Left forelimb (tissue), 1 donor: ENCODE data around the gene DVL3.
"Not testable (repeated sequence)": the region's sequence is repeated elsewhere in the genome, so short reads cannot be mapped to it uniquely, and the experiment has no call there.

Experiments used
- DNase-seq: peaks from one replicate; pipeline ENCODE4 v3.0.0-alpha.2; 2018; ENCODE audit warnings: low spot score

DVL3 gene

DNA sequence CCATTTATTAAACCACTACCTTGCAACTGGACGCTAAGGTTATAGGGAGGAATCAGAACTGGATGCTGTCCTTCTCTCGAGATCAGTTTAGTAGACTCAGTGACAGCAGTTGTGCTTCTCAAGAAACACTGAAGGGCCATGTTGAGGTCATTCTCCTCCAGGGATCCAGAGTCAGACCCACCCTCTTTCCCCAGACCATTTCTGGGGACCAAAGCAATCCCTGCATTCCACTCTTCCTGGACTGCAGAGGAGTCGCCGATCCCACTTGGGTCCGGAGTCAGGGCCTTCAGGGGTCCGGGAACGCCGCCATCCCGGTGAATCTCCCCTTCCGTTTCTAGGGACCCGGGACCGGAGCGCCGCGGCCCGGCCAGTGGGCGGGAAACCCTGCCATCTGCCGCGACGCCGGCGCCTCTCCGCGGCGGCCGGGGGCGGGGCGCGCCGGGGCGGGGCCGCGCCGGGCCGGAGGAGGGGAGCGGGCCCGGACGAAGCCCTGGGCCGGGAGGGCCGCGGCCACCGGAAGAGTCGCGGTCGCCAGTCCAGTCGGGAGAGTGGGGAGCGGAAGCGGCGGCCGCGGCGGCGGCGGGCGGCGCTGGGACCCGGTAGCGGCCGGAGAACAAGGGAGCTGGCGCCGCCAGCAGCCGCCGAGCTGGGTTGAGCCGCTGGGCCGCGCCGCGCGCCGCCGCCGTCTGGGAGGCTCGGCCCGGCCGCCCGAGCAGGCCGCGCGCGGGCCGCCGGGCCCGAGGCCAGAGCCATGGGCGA is at the start of gene DVL3:
Gene DVL3 (plus strand): TSS at position 493 of the 759 bp plus-strand sequence. CDS start 259 bp downstream, at position 752.
- DNase-seq = peak; percentile 81

GRCh38 chr3:184110316-184110725 is 44.9 kb upstream of the DVL3 start:
- DNase-seq = no peak

DNA sequence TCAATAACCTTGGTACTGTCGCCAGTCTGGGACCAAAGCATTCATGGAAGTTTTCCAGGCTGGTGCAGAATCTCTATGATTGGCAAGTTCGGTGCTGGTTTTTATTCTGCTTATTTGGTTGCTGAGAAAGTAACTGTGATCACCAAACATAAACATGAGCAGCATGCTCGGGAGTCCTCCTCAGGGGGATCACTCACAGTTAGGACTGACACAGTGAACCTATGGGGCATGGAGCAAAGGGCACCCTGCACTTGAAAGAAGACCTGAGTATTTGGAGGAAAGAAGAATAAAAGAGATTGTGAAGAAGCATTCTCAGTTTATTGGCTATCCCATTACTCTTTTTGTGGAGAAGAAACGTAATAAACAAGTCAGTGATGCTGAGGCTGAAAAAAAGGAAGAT is 39.2 kb upstream of the DVL3 start:
- no peak for DNase-seq

DNA sequence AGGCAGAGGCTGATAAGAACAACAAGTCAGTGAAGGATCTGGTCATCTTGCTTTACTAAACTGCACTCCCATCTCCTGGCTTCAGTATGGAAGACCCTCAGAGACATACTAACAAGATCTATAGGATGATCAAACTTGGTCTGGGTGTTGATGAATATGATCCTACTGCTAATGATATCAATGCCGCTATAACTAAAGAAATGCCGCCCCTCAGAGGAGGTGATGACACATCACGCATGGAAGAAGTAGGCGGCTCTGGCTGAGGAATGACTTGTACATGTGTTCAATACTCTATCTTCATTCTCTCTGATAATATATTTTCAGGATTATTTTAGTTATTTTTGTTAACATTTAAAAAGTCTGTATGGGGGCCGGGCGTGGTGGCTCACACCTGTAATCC is 37.5 kb upstream of the DVL3 start:
- DNase-seq = no peak

GRCh38 chr3:184121031-184121430 is 34.1 kb upstream of the DVL3 start:
- not testable (repeated sequence) for DNase-seq

GRCh38 chr3:184126006-184126405 is 29.2 kb upstream of the DVL3 start:
- no peak for DNase-seq

DNA sequence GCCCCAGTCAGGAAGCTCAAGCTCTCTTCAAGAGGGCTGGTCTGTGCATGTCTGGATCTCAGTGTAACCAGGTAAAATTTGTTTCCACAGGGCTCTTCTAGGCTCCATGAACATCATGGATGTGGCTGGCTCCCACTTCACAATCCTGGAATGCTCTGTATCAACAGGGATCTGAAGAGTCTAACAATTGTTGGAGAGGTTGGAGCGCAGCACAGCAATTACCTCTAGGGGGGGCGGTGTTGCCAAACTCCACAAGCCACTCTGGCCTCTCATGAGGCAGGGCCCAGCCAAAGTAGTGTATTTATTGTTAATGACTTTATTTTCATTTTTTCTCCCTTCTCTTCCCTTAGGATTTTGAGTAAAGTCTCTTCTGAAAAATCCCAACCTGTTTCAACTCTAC is 26.2 kb upstream of the DVL3 start:
- no peak for DNase-seq

DNA sequence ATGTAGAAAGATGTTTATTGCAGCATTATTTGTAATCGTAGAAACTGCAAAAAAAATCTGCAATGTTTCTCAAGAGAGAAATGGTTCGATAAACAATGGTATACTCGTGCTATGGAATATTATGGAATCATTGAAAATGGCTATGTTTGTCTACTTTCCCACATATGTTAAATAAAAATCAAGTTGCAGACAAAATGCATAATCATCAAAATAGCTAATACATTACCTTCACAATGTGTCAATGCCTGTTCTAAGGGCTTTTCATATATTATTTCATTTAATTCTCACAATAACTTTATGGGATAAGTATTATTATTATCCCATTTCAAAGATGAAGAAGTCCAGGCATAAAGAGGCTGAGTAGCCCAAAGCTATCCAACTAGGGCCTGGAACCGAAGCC is 22.2 kb upstream of the DVL3 start:
- DNase-seq = no peak

- peak; percentile 87 for DNase-seq
These were observed 21.1 kb upstream of the DVL3 start for GRCh38 chr3:184133840-184134745.

DNA sequence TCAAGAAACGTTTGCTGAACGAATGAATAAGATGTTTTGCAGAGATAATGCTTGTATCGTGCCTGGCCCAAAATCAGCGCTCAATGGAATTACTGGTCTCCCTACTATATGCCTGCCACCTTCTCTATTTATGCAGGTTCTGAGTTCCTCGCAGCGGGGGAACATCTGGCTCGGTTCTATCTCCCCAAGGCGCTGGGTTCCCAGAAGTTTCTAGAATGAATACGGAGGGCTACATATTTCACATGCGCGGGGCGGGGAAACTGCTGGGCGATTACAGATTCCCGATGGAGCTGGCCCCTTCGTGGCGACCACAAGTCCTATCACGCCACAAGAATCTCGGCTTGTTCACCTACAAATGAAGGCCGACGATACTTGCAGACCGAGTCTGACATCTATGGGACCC is 20.4 kb upstream of the DVL3 start:
- no peak for DNase-seq

DNA sequence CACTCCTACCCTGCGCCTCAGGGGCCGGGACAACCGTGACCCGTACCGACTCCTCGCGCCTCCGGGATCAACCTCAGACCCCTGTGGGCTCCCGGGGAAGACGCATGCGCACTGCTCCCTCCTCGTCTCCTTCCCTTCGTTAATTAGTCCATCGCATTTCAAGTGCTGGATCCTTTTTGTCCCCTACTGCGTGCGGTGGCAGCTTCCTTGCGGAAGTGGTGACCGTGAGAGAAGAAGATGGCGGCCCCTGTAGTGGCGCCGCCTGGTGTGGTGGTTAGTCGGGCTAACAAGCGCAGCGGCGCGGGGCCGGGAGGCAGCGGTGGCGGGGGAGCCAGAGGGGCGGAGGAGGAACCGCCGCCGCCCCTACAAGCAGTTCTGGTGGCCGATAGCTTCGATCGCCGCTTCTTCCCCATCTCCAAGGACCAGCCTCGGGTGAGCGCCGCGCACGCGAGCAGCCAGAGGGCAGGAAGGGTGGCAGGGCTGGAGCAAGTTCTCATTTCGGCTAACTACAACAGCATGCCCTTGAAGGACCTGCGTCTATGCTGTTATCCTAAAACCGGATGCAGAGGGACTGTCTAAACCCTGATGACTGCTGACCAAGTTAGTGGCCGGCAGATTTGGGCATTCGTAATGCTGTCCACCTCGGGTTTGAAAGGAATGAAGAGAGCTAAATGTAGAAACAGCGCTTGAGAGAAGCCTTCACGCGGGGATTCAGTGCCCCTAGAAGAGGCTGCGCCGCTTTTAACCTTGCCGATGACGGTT is 19.8 kb upstream of the DVL3 start, which contains the start of gene EIF2B5:
Gene EIF2B5 (plus strand): TSS at position 210 of the 762 bp plus-strand sequence. CDS start 28 bp downstream, at position 238.
- DNase-seq = peak; percentile 94

DNA sequence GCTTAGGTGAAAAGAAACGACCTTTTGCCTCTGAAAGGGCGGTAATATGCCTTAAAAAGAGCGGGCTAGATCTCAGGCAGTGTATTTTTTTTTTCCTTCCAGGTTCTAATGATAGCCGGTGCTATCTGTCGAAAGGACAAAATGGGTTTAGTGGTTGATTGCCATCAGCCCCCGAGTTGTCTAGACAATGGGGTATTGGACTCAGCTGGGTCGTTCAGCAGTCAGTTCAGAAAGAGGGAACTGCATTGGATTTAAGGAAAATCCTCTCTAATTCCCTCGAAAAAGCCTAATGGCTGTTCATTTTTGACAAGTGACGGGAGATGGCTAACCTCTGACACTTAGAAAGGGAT is 19.3 kb upstream of the DVL3 start:
- no peak for DNase-seq

GRCh38 chr3:184140436-184140835 is 14.7 kb upstream of the DVL3 start:
- DNase-seq = no peak

DNA sequence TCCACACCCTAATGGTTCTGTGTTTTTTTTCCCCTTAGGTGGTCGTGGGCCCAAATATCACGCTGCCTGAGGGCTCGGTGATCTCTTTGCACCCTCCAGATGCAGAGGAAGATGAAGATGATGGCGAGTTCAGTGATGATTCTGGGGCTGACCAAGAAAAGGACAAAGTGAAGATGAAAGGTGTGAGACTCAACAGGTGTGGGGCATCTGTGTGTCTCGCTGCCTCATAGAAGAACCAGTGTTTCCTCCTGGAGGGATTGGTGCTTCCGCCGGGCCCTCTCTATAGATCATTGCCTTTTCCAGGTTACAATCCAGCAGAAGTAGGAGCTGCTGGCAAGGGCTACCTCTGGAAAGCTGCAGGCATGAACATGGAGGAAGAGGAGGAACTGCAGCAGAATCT is 13.0 kb upstream of the DVL3 start:
- DNase-seq = no peak

- DNase-seq = no peak
These were observed 11.8 kb upstream of the DVL3 start for GRCh38 chr3:184143327-184143726.

DNA sequence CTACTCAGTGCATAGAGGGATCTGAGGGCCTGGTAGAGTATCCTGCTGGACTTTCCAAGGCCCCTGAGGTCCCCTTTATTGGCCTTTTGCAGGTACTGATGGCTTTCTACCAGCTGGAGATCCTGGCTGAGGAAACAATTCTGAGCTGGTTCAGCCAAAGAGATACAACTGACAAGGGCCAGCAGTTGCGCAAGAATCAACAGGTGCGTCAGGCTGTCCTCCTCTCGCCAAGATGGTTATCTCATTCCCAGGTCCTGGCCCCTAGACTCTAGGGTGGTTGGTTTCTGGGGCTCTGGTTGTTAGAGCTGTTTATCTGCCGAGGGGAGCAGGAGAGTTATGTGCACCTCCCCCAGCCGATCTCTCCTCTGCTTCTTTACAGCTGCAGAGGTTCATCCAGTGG is 10.7 kb upstream of the DVL3 start:
- no peak for DNase-seq

DNA sequence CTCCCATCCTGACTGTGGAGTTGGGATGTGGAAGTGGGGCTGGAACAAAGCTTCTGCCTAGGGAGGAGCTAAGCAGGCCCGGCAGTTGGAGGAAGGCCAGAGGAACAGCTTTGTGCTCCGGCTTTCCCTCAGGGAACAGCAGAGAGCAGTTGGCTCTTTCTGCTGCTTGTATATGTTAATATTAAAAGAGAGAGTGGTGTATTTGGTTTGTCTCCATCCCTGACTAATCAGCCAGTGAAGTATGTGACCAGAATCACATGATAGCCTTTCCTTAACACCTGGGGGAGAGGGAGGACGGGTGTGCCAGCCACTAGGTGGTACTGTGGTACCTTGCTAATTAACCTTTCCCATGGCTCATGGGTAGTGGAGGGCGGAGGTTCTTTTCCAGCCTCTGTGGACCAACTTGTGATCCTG is 10.1 kb upstream of the DVL3 start:
- peak; percentile 68 for DNase-seq

DNA sequence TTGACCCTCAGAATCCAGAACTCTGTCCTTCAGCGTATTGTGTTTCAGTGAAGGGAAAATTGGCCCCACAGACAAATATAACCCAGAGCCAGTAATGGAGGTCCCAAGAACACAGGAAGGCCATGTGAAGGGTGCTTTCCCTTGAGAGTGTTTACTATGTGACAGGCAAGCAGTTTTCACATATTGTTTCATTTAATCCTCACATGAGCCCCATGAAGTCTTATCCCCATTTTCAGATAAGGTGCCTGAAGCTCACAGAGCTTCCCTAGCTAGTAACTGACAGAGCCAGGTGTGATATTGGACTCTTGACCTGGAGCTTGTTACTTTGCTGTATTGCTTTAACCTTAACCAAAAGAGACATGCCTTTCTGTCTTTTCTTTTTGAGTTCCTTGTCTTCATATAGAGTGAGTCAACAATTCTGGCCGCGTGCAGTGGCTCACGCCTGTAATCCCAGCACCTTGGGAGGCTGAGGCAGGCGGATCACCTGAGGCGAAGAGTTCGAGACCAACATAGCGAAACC is 9.4 kb upstream of the DVL3 start:
- no peak for DNase-seq

DNA sequence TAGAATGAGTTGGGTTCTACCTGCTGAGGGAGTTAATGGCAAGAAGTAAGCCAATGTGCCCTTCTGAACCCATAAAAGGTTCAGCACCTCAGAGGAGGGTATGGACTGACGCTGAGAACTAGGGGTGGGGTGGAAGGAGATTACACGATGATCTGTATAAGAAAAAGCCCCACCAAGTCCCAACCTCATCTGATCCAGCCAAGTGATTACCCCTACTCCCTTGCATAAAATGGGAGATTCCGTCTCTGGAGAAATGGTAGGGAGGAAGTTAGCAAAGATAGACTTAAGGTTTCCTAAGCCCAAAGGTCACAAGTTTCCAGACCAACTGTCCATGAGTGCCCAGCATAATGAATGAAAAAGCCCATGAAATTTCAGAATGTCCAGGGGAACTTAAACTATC is 7.1 kb upstream of the DVL3 start:
- no peak for DNase-seq

DNA sequence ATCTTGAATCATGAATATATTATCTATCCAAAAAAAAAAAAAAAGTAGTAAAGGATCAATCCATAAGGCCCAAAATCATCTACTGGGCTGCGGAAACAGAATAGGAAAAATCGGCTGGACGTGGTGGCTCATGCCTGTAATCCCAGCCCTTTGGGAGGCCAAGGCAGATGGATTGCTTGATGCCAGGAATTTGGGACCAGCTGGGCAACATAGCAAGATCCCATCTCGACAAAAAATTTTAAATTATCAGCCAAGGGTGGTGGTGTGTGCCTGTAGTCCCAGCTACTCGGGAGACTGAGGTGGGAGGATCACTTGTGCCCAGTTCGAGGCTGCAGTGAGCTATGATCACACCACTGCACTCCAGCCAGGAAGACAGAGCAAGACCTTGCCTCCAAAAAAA is 6.1 kb upstream of the DVL3 start:
- DNase-seq = no peak

- not testable (repeated sequence) for DNase-seq
These were observed 5.4 kb upstream of the DVL3 start for GRCh38 chr3:184149770-184150169.
